HPDE6-E6E7 (cell line): ENCODE results near the gene RALB.

Experiments
- DNase-seq: peaks from one replicate; pipeline ENCODE4 v3.0.0; 2011; ENCODE audit warnings: missing footprints; ENCODE audit errors: extremely low spot score

The RALB gene

DNA sequence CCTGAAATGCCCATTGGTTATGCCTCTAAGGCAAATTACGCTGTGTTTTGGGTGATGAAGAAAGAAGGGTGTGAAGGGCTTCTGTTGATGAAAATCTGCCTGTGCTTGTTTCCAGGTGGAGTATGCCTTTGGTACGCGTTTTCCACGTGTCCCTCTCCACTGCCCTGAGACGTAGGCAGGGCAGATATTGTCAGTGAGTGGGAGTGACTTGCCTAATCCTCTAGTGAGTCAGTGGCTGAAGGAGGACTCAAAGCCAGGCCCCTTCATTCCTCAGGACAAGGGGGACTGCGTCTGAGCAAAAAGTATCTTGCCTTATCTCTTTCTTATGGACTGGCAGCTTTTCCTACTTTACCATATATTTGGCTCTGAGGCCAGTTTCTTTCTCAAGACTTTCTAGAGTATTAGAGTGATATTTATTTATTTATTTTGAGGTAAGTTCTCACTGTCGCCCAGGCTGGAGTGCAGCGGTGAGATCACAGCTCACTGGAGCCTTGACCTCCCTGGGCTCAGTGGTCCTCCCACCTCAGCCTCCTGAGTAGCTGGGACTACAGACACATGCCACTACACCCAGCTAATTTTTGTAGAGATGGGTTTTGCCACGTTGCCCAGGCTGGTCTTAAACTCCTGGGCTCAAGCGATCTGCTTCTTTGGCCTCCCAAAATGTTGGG, 10.2 kb downstream of the RALB start:
- DNase-seq: peak; percentile 86

DNA sequence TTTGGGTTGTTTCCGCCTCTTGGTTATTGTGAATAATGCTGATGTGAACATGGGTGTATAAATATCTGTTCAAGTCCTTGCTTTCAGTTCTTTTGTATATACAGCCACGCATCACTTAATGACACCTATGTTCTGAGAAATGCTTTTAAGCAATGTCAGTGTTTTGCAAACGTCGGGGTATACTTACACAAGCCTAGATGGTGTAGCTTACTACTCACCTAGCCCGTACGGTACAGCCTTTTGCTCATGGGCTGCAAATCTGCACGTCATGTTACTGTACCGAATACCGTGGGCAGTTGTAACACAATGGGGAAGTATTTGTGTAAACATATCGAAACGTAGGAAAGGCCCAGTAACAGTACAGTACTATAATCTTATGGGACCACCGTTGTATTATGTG, 12.4 kb downstream of the RALB start:
- DNase-seq: no peak

DNA sequence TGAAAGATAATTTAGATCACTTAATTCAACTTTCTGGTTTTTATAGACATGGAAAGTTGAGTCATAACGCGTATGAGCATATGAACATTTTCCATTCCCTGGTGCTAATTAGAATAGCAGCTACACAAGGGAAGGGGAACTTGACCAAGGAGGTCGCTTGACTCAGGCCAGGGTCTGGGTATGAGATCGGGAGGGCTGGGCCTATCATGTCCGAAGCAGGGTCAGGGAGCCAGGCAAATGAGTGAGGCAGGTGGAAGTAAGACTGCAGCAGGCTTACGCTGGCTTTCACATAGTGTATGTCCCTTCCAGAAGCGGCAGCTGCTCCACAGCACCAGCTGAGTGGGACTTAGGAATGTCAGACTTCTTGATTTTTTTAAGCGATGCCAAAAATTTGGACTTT, 14.7 kb downstream of the RALB start:
- DNase-seq: no peak

DNA sequence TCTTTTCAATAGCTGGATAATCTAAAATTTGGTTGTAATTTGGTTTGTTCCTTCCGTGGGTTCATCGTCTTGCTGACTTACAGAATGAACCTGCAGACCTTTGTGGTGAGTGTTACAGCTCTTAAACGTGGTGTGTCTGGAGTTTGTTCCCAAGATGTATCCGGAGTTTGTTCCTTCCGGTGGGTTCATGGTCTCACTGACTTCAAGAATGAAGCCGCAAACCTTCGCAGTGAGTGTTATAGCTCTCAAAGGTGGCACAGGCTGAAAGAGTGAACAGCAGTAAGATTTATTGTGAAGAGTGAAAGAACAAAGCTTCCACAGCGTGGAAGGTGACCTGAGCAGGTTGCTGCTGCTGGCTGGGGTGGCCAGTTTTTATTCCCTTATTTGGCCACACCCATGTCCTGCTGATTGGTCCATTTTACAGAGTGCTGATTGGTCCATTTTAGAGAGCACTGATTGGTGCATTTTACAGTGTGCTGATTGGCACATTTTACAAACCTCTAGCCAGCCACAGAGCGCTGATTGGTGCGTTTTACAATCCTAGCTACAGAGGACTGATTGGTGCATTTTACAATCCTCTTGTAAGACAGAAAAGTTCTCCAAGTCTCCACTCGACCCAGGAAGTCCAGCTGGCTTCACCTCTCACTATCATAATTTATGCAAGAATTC, 16.6 kb downstream of the RALB start:
- no peak for DNase-seq

DNA sequence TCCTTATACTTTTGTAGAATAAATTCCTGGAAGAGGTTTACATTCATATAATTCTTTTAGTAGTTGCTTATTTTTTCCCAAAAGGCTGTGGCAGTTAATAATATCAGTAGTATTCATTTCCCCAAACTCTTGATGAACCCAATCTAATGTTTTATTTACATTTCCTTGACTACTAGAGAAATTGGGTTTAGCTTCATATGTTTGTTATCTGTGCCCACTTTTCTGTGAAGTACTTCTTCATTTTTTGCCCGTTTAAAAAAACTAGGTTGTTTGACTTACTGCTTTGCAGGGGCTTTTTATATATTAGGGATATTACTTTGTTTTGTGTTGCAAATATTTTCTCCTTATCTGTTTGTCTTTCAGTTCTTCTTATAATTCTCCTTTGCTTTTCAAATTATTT, 17.2 kb downstream of the RALB start:
- DNase-seq: no peak

DNA sequence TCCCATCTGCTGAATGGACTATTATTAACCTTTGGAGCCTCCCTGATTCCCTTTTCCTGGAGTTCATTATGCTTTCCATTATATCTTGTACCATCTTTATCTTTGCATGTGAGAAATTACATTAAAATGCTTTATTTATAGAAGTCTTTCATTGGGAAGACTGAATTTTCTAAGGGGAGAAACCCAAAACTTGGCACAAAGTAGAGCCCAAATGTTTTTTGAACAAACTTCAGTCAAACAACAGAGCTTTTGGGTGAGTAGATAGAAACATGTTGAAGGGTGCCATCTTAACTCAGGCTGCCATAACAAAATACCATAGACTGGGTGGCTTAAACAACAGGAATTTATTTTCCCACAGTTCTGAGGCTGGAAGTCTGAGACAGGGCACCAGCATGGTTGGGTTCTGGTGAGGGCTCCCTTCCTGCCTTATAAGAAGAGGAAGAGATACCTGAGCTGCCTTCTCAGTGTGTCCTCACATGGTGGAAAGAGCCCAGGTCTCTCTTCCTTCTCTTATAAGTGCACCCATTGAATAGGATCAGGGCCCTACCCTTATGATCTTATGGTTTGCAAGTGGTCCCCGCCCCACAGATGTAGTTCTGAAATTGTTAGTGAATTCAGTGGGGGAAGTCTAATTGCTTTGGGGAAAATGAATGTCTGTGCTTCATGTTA, 19.2 kb downstream of the RALB start:
- DNase-seq: no peak

DNA sequence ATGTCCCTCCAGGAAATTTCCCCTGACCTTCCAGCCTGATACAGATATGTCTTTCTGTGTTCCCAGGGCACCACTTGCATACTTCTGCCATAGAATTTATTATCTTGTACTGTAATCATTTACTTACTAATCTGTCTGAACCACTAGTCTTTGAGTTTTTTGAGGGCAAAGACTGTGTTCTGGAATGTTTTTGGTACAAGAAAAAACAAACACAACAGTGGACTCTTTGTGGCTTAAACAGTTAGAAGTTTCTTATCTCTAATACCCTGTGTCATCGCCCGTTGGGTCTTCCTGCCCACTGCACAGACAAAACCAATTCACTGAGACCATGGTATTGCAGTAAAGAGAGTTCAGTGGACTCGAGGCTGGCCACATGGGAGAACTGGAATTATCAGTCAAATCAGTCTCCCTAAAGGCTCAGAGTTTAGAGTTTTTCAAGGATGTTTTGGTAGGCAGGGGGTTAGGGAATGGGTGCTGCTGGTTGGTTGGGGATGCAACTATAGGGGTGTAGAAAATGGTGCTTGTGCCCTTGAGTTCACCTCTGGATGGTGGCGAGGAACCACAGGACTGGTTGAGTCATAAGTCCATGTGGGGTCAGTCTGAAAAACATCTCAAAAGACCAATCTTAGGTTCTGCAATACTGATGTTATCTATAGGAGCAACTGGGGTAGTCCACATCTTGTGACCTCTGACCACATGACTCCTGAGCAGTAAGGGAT, 20.3 kb downstream of the RALB start:
- no peak for DNase-seq

DNA sequence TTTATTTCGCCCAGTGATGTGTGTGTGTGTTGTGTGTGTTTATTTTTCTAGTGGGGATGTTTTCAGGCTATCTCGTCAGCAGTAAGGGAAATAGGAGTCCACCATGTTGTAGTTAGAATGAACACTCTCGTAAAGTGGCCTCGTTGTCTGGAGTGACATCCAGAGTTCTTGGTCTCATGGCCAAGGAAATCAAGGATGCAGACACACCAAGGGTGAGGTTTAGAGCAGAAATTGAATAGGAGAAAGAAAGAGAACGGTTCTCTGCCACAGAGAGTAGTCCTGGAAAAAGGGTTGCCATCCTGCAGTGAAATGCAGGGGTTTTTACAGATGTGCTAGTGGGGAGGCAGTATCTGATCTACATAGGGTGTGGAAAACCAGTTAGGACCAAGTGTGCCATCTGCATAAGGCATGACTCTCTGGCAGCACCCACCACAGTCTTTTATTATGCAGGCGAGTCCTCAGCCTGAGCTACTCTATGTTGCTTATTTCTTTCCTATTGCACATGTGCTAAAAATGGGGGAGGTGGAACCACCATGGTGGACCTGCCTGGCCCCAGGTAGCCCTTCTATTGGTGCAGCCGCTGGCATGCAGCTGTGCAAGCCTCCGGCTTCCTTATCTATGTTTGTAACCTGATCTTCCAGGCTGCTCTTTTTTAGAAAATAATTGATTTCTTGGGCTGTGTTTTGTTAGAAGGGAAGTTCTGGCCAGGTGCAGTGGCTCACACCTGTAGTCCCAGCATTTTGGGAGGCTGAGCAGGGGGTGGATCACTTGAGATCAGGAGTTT, 23.2 kb downstream of the RALB start:
- no peak for DNase-seq

DNA sequence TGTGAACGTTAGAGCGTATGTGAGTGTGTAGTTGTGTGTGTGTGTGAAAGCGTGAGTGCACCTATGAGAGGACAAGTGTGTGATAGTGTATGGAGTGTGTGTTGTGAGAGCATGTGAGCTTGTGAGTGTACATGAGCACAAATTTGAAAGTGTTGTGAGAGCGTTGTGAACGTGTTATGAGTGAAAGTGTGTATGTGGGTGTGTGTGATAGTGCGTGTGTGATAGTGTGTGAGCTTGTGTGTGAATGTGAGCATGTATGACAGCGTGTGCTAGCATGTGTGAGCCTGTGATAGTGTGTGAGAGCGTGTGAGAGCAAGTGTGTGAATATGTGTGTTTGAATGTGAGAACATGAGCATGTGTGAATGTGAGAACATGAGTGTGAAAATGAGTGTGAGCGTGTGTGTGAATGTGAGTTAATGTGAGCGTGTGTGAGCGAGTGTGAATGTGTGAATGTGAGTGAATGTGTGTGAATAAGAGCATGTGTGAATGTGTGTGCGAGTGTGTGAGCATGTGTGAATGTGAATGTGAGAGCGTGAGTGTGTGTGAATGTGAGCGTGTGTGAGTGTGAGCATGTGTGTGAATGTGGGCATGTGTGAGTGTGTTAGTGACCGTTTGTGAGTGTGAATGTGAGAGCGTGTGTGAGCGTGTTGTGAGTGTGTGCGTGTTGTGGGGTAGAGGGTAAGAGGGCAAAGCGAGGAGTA, 25.0 kb downstream of the RALB start:
- DNase-seq: no peak

DNA sequence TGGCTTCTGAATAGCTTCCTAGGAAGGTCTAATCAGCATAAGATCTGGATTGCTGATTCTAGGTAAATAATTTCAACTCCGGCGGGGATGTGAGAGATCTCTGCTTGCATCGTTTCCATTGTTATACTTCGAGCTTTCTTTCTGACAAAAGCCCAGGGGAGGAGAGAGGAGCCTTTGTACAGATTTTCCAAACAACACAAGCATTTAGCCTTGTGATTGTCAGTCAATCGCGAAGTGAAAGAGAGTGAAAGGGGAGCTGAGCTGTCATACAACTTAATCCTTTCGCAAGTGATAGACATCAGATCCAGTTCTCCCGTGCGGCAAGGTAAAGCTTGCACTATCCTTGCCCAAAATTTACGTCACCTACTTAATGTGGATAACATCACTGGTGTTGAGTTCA, 26.2 kb downstream of the RALB start:
- no peak for DNase-seq

DNA sequence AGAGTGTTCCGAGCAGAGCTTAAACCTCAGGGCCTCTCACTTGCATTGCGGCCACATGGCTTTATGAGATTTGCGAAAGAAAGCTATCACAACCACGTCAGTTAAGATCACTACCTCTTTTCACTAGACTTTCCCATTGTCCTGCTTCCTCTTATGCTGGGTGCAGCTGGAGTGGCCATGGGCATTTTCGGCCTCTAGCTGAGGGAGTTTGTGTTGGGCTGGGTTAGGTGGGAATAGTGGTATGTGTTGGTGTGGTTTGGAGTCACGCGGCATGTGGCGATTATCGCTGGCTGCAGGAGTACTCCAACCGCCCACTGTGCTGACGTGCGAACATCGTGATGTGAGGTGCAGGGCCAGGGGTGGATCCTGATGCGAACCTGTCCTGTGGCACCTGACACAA, 27.1 kb downstream of the RALB start:
- no peak for DNase-seq

DNA sequence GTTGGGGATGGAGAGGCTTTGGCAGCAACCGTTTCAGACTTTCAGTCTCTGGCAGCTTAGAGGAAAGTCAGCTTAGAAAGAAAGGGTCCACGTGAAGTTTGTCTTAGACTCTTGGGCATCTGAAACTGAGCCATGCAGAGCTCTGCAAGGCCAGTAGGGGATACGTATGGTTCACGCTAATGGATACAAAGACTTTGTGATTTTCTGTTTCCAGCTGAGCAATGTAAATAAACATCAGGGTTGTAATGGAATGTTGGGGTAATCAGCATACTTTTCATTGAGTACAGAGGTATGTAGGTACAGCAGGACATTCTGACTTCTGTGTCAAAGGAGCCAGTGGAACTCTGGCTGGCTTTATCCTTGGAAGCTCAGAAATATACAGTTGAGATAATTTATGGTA, 31.0 kb downstream of the RALB start:
- no peak for DNase-seq

DNA sequence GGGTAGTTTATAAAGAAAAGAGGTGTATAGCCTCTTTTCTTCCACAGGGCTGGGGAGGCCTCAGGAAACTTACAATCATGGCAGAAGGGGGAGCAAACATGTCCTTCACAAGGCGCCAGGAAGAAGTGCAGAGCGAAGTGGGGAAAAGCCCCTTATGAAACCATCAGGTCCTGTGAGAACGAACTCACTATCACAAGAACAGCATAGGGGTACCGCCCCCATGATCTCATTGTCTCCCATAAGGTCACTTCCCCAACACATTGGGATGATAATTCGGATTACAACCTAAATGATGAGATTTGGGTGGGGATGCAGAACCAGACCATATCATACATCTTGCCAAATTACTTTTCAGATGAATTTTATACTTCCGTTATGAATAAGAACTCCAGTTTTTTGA, 32.4 kb downstream of the RALB start:
- DNase-seq: no peak

DNA sequence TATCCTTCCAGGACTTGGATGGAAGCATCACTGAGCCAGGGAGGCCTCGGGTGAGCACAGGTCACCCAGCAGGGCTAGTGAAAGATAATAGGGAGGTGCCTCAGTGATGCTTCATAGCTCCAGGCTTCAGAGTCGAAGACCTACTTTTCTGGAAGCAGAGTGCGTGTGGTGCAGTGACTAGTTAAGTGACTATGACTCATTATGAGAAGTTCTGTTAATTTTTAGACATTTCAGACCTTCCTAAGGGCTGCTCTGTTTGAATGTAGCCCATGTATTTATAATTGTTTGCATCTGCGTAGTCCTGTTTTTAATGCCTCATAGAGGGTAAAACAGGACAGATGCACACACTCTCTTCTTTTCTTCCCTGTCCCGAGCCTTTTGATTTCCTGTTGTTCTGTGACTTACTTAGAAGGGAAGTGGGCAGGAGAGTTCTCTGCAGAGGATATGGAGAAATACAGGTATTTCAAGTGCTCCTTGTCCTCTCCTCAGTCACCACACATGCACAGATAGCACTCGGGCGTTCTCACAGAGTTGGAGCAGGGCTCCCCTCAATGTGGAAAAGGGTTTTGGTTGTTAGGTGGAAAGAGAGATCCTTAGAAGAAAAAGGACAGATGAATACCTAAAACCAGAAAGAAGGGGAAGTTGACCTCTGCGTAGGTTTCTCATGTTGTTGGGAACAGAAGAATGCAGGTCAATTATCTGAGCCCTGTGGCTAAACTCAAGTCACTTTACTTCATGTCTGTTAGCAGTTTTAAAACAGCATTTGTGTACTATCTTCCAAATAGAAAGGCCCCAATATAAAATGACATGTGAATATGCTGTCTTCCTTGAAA, 34.7 kb downstream of the RALB start:
- peak; percentile 80 for DNase-seq

DNA sequence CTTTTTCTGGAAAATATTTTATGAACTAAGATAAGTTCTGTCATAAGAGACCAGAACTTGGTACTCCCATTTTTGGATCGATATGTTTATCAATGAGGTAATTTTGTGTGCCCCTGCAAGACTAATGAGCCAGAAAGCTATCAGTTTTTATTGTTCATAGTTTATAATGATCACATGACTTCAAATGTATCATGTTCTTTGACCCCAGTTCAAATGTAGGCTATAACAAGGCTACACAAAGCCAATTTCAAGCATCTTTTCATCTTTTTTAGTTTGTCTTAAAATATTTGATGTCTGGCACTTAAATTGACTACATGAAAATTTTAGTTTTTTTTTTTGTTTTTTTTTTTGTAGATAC, 35.3 kb downstream of the RALB start:
- DNase-seq: no peak

DNA sequence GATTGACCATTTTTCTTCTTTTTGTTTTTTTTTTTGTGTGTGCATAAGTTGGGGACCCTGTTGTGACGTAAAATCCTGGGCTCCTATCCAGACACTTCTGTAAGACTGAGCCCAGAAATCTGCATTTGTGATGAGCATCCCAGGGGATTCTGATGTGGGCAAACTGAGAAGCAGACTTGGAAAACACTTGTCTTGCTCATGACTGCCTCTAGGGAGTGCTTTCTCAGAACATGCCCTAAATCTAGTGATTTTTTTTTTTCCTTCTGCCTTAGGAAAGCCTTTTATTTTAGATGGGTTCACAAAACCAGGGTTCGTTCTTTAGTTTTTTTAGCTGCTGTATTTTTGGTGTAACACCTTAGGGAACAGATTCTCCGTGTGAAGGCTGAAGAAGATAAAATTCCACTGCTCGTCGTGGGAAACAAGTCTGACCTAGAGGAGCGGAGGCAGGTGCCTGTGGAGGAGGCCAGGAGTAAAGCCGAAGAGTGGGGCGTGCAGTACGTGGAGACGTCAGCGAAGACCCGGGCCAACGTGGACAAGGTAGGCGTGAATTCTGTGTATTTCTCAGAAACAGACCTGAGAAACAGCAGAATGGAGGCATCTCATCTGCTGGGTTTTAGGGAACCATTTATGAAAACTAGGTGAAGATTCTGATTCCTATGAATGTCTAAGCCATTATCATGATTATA, 36.7 kb downstream of the RALB start:
- DNase-seq: no peak

DNA sequence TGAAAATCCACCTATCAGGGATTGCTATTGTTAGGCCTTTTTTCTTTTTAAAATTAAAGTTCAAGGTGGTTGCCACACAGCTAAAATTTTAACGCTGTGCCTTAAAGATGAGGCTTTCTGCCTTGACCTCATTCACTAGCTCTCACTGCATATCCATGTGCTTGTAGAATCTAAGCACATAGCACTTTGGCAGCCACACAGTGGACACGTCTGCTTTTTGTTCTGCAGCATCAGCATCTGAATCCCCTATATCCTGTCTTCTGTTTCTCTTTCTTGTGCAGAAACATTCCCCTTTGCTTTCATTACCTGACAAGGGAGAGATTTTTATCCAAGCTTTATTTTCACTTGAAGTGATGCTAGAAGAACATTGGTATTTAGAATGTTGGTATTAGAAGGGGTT, 38.1 kb downstream of the RALB start:
- DNase-seq: no peak

DNA sequence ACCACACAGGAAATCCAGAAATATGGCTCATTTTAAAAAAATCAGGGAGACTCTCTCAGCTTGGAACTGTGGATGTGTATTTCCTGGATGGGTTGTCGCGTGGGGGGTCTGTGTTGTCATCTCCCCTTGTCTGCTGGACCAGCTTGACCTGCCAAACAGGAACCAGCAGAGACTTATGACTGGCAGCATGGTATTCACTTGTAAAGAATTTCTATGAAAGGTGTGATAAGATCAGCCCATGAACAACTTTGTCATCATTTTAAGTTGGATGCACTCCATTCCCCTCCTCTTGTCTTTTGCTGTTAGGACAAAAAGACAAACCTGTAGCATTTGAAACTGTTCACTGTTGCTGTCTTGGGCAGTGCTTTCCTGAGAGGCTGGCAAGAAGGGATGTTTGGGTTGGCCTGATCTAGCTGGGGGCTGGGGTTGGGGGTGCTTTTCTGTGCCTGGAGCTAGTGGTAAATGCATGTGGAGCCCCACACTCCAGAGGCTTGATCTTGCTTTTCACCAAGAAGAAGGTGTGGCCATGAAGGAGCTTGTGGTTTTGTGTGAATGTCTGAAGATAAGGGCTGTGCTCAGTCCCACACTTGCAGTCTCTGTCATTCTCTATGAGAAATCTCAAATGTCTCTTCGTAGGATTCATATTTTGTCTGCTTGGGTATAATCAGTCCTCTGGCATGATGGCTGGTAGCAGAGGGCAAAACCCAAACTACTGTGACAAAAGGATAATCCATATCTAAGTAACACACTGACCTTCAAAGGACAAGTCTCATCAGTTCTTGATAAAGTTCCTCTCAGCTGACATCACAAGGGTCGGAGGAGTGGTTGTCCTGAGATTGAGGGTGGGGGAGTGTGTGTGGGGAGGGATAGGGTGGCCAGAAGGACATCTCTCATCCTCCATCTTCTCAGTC, 39.0 kb downstream of the RALB start:
- DNase-seq: peak; percentile 42
